Endothelial cell of umbilical vein (primary cell): ENCODE results near the gene SAMD11. TPM values are rescaled to one million over a fixed set of nuclear protein-coding genes. Genes with fewer than 3 reads are reported as not detected.

Experiments used
- BruUV-seq: library from RNA; stranded (reverse); fragments of 400-500 nt; replicated peaks from 2 replicates; lab custom pipeline; 2021; lab: Mats Ljungman, UMichigan
- CTCF ChIA-PET: fragments of 300-600, 350-600 bp; sonication (Branson Sonifier 250); formaldehyde crosslinking; loops from one replicate; lab custom pipeline; 2021; ENCODE audit warnings: antibody characterized with exemption, inconsistent platforms; lab: Charles Lee
- POLR2A ChIA-PET: fragments of 300-600, 350-600 bp; sonication (Branson Sonifier 250); formaldehyde crosslinking; loops from one replicate; lab custom pipeline; 2021; ENCODE audit warnings: antibody characterized with exemption, inconsistent platforms; lab: Charles Lee
- DNase-seq: peaks from one replicate; pipeline ENCODE4 v3.0.0-alpha.2; 2011; ENCODE audit warnings: low read depth, low spot score
- FAIRE-seq: peaks from 2 replicates; lab custom pipeline; 2011; peaks lifted over from hg19 to GRCh38; lab: Jason Lieb, UNC
- H2AFZ ChIP-seq: 2 replicates; pipeline ENCODE4 v1.6.0; 2012; ENCODE audit warnings: low read depth, low read length, control low read depth, inconsistent platforms
- H3K27ac ChIP-seq: 2 replicates; pipeline ENCODE4 v1.5.1; 2011; ENCODE audit warnings: low read depth, mild to moderate bottlenecking, control low read depth, low read length, moderate library complexity; ENCODE audit not compliant: insufficient read depth
- H3K27me3 ChIP-seq, 2 experiments: 2 replicates each; pipeline versions ENCODE4 v1.6.0 to v1.6.1; 2011; ENCODE audit warnings: low read length in 2 of 2, mixed read lengths in 1 of 2; ENCODE audit not compliant: control insufficient read depth in 2 of 2, insufficient read depth in 2 of 2
- H3K36me3 ChIP-seq, 2 experiments: 2 replicates in 1 of 2; 3 replicates in 1 of 2; pipeline ENCODE4 v1.5.1; 2011; ENCODE audit warnings: low read length in 2 of 2, mild to moderate bottlenecking in 1 of 2, moderate library complexity in 1 of 2; ENCODE audit not compliant: control insufficient read depth in 2 of 2, insufficient read depth in 2 of 2; ENCODE audit errors: extremely low read depth in 1 of 2
- H3K4me1 ChIP-seq: 3 replicates; pipeline ENCODE4 v1.5.1; 2011; ENCODE audit warnings: mild to moderate bottlenecking, low read length; ENCODE audit not compliant: control insufficient read depth, insufficient read depth; ENCODE audit errors: extremely low read depth
- H3K4me2 ChIP-seq: 2 replicates; pipeline ENCODE4 v1.6.1; 2011; ENCODE audit warnings: low read length, control low read depth, mixed read lengths; ENCODE audit not compliant: insufficient read depth
- H3K4me3 ChIP-seq, 3 experiments: fragments of 200-600 bp in 1 of 3; sonication (generic), shearing (Covaris generic) in 1 of 3; replicated peaks in 1 of 3; 2 replicates each; pipeline ENCODE4 v1.5.1; 2011 to 2016; ENCODE audit warnings: control low read depth in 3 of 3, low read length in 3 of 3, mild to moderate bottlenecking in 2 of 3, inconsistent platforms in 1 of 3, low read depth in 1 of 3, moderate library complexity in 1 of 3; ENCODE audit not compliant: insufficient read depth in 1 of 3
- H3K79me2 ChIP-seq: 2 replicates; pipeline ENCODE4 v1.6.0; 2012; ENCODE audit warnings: low read length, inconsistent platforms; ENCODE audit not compliant: control insufficient read depth, insufficient read depth
- H3K9ac ChIP-seq: replicated peaks from 2 replicates; pipeline ENCODE3; 2011; ENCODE audit warnings: low read length, control low read depth; ENCODE audit not compliant: insufficient read depth; ENCODE audit errors: extremely low read depth
- H3K9me1 ChIP-seq: replicated peaks from 3 replicates; pipeline ENCODE4 v1.6.0; 2011; ENCODE audit warnings: mild to moderate bottlenecking, low read length; ENCODE audit not compliant: control insufficient read depth, insufficient read depth; ENCODE audit errors: extremely low read depth
- H3K9me3 ChIP-seq: replicated peaks from 2 replicates; pipeline ENCODE4 v1.5.1; 2012; ENCODE audit warnings: low read length, inconsistent platforms; ENCODE audit not compliant: control insufficient read depth, insufficient read depth
- H4K20me1 ChIP-seq: replicated peaks from 2 replicates; pipeline ENCODE3; 2011; ENCODE audit warnings: mild to moderate bottlenecking, low read length; ENCODE audit not compliant: control insufficient read depth, insufficient read depth; ENCODE audit errors: extremely low read depth
- CTCF ChIP-seq, 2 donors: IDR thresholded peaks; 1 replicate in 1 of 2; 2 replicates in 1 of 2; pipeline ENCODE4 v1.5.1; 2011; ENCODE audit warnings: low read length in 2 of 2, mild to moderate bottlenecking in 2 of 2, moderate library complexity in 2 of 2, control low read depth in 1 of 2, inconsistent platforms in 1 of 2, low read depth in 1 of 2; ENCODE audit not compliant: insufficient read depth in 1 of 2; ENCODE audit errors: extremely low read depth in 1 of 2
- EZH2 ChIP-seq: IDR thresholded peaks from 2 replicates; pipeline ENCODE4 v1.6.1; 2012; ENCODE audit warnings: borderline replicate concordance, low read depth, mild to moderate bottlenecking, moderate library complexity, low read length, inconsistent platforms; ENCODE audit not compliant: severe bottlenecking
- FOS ChIP-seq: IDR thresholded peaks from 2 replicates; pipeline ENCODE4 v1.6.1; 2011; ENCODE audit warnings: mild to moderate bottlenecking, low read length, moderate library complexity, borderline replicate concordance; ENCODE audit not compliant: insufficient read depth
- GATA2 ChIP-seq: IDR thresholded peaks from 2 replicates; pipeline ENCODE4 v1.7.0; 2011; ENCODE audit warnings: low read depth, mild to moderate bottlenecking, moderate library complexity, mixed read lengths, low read length; ENCODE audit not compliant: insufficient read length, insufficient read depth
- JUN ChIP-seq: IDR thresholded peaks from 2 replicates; pipeline ENCODE4 v1.6.1; 2011; ENCODE audit warnings: borderline replicate concordance, low read depth; ENCODE audit not compliant: insufficient read length, insufficient read depth
- MYC ChIP-seq: IDR thresholded peaks from one replicate; pipeline ENCODE4 v1.6.1; 2011; ENCODE audit warnings: mild to moderate bottlenecking, low read depth, low read length
- POLR2A ChIP-seq: IDR thresholded peaks from 2 replicates; pipeline ENCODE4 v1.6.1; 2012; ENCODE audit warnings: low read depth, mild to moderate bottlenecking, control low read depth, low read length
- POLR2AphosphoS5 ChIP-seq: IDR thresholded peaks from 2 replicates; pipeline ENCODE4 v1.6.1; 2012; ENCODE audit warnings: low read depth, mild to moderate bottlenecking, control low read depth, low read length, moderate library complexity; ENCODE audit not compliant: insufficient read depth
- dilution Hi-C: fragments of 300-500 bp; cut with MboI; formaldehyde crosslinking; loops from one replicate; pipeline ENCODE4 v1.15.0; 2019; ENCODE audit warnings: low sequenced_read_pairs; ENCODE audit not compliant: extremely low pct_ligation_motif_present
- intact Hi-C: fragments of 100-400 bp; cut with micrococcal nuclease; formaldehyde crosslinking; loops from one replicate; pipeline ENCODE4 v1.10.0; 2022
- polyA plus RNA-seq, 4 experiments: library from polyadenylated mRNA; depleted of rRNA in 3 of 4; stranded (reverse) in 3 of 4; unstranded in 1 of 4; fragments of >200 nt; gene quantifications; 2 replicates each; pipeline versions ENCODE4 v1.2.1 to v1.2.3, GENCODE V29; 2011 to 2012; ENCODE audit warnings: missing spikeins in 1 of 4
- total RNA-seq: library from RNA; stranded (reverse); gene quantifications from 2 replicates; pipeline ENCODE4 v1.2.3, GENCODE V29; 2021
- TF ChIP-seq, protein P1 (sequence below): IDR thresholded peaks from 2 replicates; pipeline ENCODE4 v1.6.1; 2011; ENCODE audit not compliant: insufficient read depth, insufficient read length

Gene SAMD11
- total and polyA plus RNA-seq, 2 donors (not counting 3 experiments of a cell fraction or from before 2014, with no cell fraction given) = not detected

DNA sequence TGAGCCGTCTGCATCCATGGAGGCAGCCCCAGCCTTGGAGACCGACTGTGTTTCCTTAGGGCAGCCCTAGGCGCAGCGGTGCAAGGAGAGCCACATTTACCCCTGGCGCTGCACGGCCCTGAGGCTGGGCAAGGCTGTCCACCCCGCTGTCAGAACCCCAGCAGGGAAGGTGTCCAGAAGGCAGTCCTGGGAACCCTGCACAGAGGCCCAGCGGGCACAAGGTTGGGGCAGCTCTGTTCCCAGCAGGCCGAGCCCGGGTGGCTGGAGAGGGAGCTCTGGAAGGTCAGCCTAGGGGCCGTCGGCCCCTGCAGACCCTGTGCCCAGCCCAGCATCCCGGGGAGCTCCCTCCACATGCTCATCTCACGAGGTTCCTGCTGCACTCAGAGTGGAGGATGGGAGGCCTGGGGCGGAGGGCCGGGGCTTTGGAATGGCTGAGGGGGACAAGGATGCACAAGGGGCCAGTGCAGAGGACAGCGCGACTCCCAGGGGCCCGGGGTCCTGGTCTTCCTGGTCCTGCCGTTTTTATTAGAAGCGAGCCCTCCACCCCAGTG lies 19.9 kb upstream of the SAMD11 start:
- H3K36me3 ChIP-seq = no peaks in the 10 kb centered on the region
- intact Hi-C loops (loop anchor here (1.0 to 2.0 kb wide), 4 partner anchors 19 to 73 kb away; partner anchors contain the start of gene SAMD11), dilution Hi-C loops (no loop called here)
- no peak for FAIRE-seq
- POLR2A ChIA-PET = no interaction called here
- TF ChIP-seq GATA2 = no peak
- TF ChIP-seq, protein P1, sequence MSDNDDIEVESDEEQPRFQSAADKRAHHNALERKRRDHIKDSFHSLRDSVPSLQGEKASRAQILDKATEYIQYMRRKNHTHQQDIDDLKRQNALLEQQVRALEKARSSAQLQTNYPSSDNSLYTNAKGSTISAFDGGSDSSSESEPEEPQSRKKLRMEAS = no peak
- no peak for TF ChIP-seq JUN
- no peak for TF ChIP-seq POLR2AphosphoS5
- TF ChIP-seq POLR2A = no peak
- TF ChIP-seq EZH2 = no peak
- TF ChIP-seq FOS = no peak
- TF ChIP-seq CTCF (IDR thresholded peaks at IDR 0.05; ENCODE audit: extremely low read depth in 1 of 2, insufficient read depth in 1 of 2, low read depth in 1 of 2, low read length in 2 of 2) = no peak
- no peak for TF ChIP-seq MYC
- H3K9ac ChIP-seq = no peak overlapping the region
- H3K9me3 ChIP-seq = no peaks in the 10 kb centered on the region
- H3K27ac ChIP-seq = no peak overlapping the region
- no peak for DNase-seq
- CTCF ChIA-PET = interaction anchor here (1.6 kb wide), 1 partner anchor 34 kb away, joined by 13 read pairs; no protein-coding TSS in a partner anchor
- no peaks in the 10 kb centered on the region for H3K27me3 ChIP-seq
- H3K4me3 ChIP-seq = no peak overlapping the region
- H3K4me1 ChIP-seq = no peaks in the 10 kb centered on the region
- BruUV-seq = no TSS peak
- no peaks in the 10 kb centered on the region for H3K9me1 ChIP-seq
- H4K20me1 ChIP-seq = no peaks in the 10 kb centered on the region
- H3K79me2 ChIP-seq = no peaks in the 10 kb centered on the region
- no peak overlapping the region for H2AFZ ChIP-seq
- H3K4me2 ChIP-seq = no peak overlapping the region
